ENCODE data around the gene LILRB5. TPM values are rescaled to one million over a fixed set of nuclear protein-coding genes. Genes with fewer than 3 reads are reported as not detected.
"Not testable (repeated sequence)": the region's sequence is repeated elsewhere in the genome, so short reads cannot be mapped to it uniquely, and the experiment has no call there.

The LILRB5 gene
- polyA plus RNA-seq, 3 donors = 1.3 to 1.5 (median 1.4) TPM

GRCh38 chr19:54217517-54218247 lies 39.4 kb downstream of the LILRB5 start:
- DNase-seq (ENCODE audit: low read depth in 3 of 3, low spot score in 2 of 3) = not testable (repeated sequence)

- no peak for DNase-seq (ENCODE audit: low read depth in 3 of 3, low spot score in 2 of 3)
Measured at GRCh38 chr19:54216869-54217268, 40.2 kb downstream of the LILRB5 start.

GRCh38 chr19:54214734-54215133 lies 42.3 kb downstream of the LILRB5 start:
- not testable (repeated sequence) for DNase-seq (ENCODE audit: low read depth in 3 of 3, low spot score in 2 of 3)

- DNase-seq (ENCODE audit: low read depth in 3 of 3, low spot score in 2 of 3) = not testable (repeated sequence)
Measured at GRCh38 chr19:54214217-54214616, 42.9 kb downstream of the LILRB5 start.

DNA sequence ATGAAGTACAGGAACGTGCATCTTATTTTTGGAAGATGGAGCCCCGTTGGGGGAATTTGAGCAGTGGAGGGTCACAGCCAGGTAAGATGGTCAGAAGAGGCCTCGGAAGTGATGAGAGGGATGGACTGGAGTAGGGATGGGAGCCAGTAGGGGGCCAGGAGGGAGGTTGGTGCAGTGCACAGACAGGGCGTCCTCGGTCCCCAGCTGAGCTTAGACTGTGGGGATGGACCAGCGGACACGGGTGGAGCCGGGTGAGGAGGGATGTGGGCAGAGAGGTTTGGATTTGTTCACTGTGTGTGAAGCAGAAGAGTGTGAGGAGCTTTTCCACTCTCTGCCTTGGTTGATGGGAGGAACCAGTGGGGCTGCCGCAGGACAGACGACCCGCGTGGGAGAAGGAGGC lies 45.8 kb downstream of the LILRB5 start:
- no peak for DNase-seq (ENCODE audit: low read depth in 3 of 3, low spot score in 2 of 3)

DNA sequence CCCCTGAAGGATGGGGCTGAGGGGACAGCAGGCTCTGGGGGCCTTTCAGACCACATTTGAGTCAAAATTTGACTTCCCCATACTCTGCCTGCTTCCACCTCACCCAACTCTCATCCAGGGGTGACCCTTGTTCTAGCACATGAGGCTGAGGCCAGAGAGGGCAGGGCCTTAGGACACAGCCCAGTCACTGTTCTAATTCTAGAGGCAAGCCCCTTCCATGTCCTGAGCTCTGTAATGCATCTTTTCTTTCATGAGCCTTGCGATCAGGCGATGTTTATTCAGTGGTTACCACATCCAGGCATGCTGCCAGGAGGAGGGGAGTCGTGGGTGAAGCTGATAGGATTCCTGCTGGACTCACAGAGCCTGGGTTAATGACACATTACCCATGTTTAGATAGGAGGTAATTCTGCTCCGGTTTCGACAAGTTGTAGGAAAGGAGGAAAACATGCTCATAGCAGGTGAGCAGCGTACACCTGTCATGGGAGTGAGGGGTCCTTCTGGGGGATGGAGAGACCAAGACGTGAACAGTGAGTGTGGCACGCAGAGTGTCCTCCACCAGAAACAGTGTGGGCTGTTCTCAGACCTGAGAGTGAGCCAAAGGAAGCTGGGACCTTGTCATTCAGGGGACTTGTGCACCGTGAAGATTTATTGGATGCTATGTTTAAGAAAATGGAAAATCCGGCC lies 47.1 kb downstream of the LILRB5 start:
- DNase-seq (ENCODE audit: low read depth in 3 of 3, low spot score in 2 of 3) = peak in 2 of 3 donors; percentile 72 to 87

DNA sequence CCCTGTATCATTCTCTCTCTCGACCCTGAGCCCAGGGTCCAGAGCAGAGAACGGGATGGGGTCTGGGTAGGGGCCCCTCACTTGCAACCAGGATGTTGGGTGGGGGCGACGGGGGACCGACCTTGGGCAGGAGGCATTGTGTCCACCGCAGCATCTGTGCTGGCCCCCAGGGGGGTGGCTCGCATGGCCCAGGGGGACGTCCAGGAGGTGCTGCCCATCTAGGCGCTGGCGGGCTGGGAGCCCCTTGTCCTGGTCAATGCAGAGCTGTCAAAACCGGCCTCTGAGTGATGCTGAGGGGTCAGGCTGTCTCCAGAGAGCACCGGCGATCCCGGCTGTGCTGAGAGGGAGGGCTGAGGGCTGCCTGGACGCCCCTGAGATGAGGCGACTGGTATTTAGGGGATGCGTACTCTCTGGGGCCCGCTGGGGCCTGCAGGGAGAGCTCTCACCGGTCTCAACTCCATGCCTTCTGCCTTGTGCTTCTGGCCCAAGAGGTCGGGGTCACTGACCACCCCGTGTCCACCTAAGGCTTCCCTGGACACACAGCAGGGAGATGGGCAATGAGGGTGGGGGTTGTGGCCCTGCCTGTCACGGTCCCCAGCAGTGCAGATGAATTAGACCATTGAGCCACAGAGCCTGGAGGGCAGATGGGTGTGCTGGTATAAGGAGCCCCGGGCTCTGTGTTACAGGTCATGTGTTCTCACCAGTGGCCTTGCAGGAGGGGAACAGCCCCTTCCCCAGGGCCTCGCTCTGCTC lies 47.8 kb downstream of the LILRB5 start:
- no peak for DNase-seq (ENCODE audit: low read depth in 3 of 3, low spot score in 2 of 3)

DNA sequence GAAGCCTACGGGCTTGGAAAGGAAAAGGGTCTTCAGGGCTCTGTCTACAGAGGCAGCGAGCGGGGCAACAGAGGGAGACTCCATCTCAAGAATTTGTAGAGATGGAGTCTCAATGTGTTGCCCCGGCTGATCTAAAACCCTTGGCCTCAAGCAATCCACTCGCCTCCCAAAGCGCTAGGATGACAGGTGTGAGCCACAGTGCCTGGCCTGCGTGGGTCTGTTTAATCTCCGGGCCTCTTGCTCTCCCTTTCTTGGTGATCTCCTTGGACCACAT lies 48.4 kb downstream of the LILRB5 start:
- no peak for DNase-seq (ENCODE audit: low read depth in 3 of 3, low spot score in 2 of 3)

GRCh38 chr19:54207983-54208783 lies 48.9 kb downstream of the LILRB5 start:
- no peak for DNase-seq (ENCODE audit: low read depth in 3 of 3, low spot score in 2 of 3)

- no peak for DNase-seq (ENCODE audit: low read depth in 3 of 3, low spot score in 2 of 3)
Measured at GRCh38 chr19:54207676-54207982, 49.4 kb downstream of the LILRB5 start.

- DNase-seq (ENCODE audit: low read depth in 3 of 3, low spot score in 2 of 3) = not testable (repeated sequence)
Measured at GRCh38 chr19:54207193-54207592, 49.9 kb downstream of the LILRB5 start.

DNA sequence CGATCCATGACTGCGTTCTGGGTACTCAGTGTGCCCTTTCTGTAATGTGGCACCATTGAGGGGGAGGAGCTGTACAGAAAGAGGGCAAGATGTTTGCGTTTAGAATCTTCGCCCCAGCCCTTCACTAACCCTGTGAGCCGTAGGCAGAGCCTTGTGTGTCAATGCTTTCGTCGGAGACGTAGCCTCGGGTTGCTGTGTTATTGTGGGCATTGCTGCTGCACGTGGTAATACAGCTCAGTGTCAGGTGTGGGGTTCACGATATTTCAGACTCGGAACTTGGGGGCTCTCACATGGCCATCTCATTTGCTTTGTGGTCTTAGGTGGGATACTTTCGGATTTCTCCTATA lies 50.3 kb downstream of the LILRB5 start:
- no peak for DNase-seq (ENCODE audit: low read depth in 3 of 3, low spot score in 2 of 3)

DNA sequence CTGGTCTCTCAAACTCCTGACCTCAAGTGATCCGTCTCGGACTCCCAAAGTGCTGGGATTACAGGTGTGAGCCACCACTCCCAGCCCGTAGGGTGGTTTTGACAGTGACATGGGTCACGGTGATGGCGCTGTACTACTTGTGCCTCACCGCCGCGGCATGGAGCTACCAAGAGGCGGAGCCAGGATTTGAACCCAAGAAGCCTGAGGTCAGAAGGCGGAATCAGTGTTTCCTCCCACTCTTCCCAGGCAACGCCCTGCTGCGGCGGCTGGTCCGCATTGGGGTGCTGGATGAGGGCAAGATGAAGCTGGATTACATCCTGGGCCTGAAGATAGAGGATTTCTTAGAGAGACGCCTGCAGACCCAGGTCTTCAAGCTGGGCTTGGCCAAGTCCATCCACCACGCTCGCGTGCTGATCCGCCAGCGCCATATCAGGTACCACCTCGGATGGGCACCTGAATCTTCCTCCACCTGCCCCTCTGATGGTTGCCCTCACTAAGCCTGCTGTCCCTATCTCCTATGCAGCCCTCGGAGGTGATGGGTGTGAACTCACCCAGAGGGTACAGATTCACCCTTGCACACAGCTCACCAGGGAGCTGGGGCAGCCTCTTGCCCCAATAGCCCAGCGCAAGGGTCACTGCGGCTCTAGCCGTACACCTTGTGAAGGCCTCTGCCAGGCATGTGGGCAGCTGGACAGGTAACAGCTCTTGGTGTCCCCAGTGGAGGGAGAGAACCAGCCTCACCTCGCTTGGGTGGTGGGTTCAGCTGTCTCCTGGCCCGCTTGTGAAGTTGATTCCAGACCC lies 50.8 kb downstream of the LILRB5 start:
- DNase-seq (ENCODE audit: low read depth in 3 of 3, low spot score in 2 of 3) = no peak

- DNase-seq (ENCODE audit: low read depth in 3 of 3, low spot score in 2 of 3) = no peak
Measured at GRCh38 chr19:54204767-54205468, 52.2 kb downstream of the LILRB5 start.

- no peak for DNase-seq (ENCODE audit: low read depth in 3 of 3, low spot score in 2 of 3)
Measured at GRCh38 chr19:54203151-54203611, 53.9 kb downstream of the LILRB5 start.

DNA sequence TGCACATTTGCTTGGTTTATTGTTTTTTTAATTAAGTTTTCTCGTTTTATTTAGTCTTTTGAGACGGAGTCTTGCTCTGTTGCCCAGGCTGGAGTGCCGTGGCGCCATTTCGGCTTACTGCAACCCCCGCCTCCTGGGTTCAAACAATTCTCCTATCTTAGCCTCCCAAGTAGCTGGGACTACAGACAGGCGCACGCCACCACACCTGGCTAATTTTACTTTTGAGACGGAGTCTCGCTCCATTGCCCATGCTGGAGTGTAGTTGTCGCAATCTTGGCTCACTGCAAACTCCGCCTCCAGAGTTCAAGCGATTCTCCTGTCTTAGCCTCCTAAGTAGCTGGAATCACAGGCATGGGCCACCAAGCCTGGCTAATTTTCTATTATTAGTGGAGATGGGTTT lies 55.1 kb downstream of the LILRB5 start:
- DNase-seq (ENCODE audit: low read depth in 3 of 3, low spot score in 2 of 3) = no peak

- DNase-seq (ENCODE audit: low read depth in 3 of 3, low spot score in 2 of 3) = no peak
Measured at GRCh38 chr19:54201172-54201701, 55.8 kb downstream of the LILRB5 start.
